MCF 10A (cell line): Measurements from ENCODE around the gene OR7A5. TPM values are rescaled to one million over a fixed set of nuclear protein-coding genes. Genes with fewer than 3 reads are reported as not detected.

Experiments
- Bru-seq: library from RNA; stranded (reverse); fragments of 400-500 nt; gene quantifications from one replicate; lab custom pipeline; 2021; lab: Mats Ljungman, UMichigan
- BruChase-seq, 2 experiments: library from RNA; stranded (reverse); fragments of 400-500 nt; gene quantifications; one replicate each; lab custom pipeline; 2021; lab: Mats Ljungman, UMichigan
- BruUV-seq: library from RNA; stranded (reverse); fragments of 400-500 nt; replicated peaks from 2 replicates; lab custom pipeline; 2021; lab: Mats Ljungman, UMichigan
- CTCF ChIA-PET: fragments of 300-600 bp; sonication (Branson Sonifier 250); formaldehyde crosslinking; extraction: SDS; loops from one replicate; lab custom pipeline; 2021; ENCODE audit warnings: antibody characterized with exemption, inconsistent platforms; lab: Yijun Ruan, JAX
- POLR2A ChIA-PET: fragments of 300-600, 350-650 bp; sonication (Branson Sonifier 250); formaldehyde crosslinking; extraction: SDS; loops from one replicate; lab custom pipeline; 2020; ENCODE audit warnings: antibody characterized with exemption, inconsistent platforms; lab: Yijun Ruan, JAX
- DNase-seq: peaks from one replicate; pipeline ENCODE4 v3.0.0-alpha.2; 2018; ENCODE audit not compliant: unreplicated experiment
- H3K27ac Mint-ChIP-seq: one replicate; pipeline ENCODE4 v1.8.0; 2022; ENCODE audit warnings: mild to moderate bottlenecking, low read depth, mixed read lengths; ENCODE audit not compliant: unreplicated experiment
- H3K27me3 Mint-ChIP-seq: one replicate; pipeline ENCODE4 v1.8.0; 2022; ENCODE audit warnings: mixed read lengths; ENCODE audit not compliant: insufficient read depth, unreplicated experiment
- H3K36me3 Mint-ChIP-seq: one replicate; pipeline ENCODE4 v1.8.0; 2022; ENCODE audit warnings: mild to moderate bottlenecking, moderate library complexity, mixed read lengths; ENCODE audit not compliant: insufficient read depth, unreplicated experiment
- H3K4me1 Mint-ChIP-seq: one replicate; pipeline ENCODE4 v1.8.0; 2022; ENCODE audit warnings: mixed read lengths; ENCODE audit not compliant: insufficient read depth, unreplicated experiment
- H3K4me3 Mint-ChIP-seq: one replicate; pipeline ENCODE4 v1.8.0; 2022; ENCODE audit warnings: mild to moderate bottlenecking, moderate library complexity, mixed read lengths; ENCODE audit not compliant: unreplicated experiment
- H3K9me3 Mint-ChIP-seq: one replicate; pipeline ENCODE4 v1.8.0; 2022; ENCODE audit warnings: mixed read lengths; ENCODE audit not compliant: unreplicated experiment
- CTCF ChIP-seq: fragments of 200-600 bp; IDR thresholded peaks from one replicate; pipeline ENCODE4 v1.8.0; 2022; ENCODE audit warnings: antibody characterized with exemption, mild to moderate bottlenecking; ENCODE audit not compliant: unreplicated experiment
- intact Hi-C: fragments of 100-400 bp; cut with micrococcal nuclease; formaldehyde crosslinking; loops from 2 replicates; pipeline ENCODE4 v1.14.1; 2022
- long read RNA-seq: library from polyadenylated mRNA; stranded (forward); transcript quantifications from one replicate; pipeline ENCODE4 v2.0.0, GENCODE V29; 2022
- total RNA-seq: library from RNA; stranded (reverse); gene quantifications from 2 replicates; pipeline ENCODE4 v1.2.3, GENCODE V29; 2022

OR7A5 gene
- total RNA-seq (not detected in 2 replicates), Bru-seq, nascent RNA (not detected), BruChase-seq, experiment 1, labeled RNA remaining after a 6-hour chase (percentile 15 among the genes with signal in this experiment), BruChase-seq, experiment 2, labeled RNA remaining after a 2-hour chase (percentile 17 among the genes with signal in this experiment)
- long read RNA-seq = 0 reads

- peak; percentile 6 for DNase-seq
- Mint-ChIP-seq H3K27ac (peak within 1 kb of the TSS; percentile 25), H3K36me3 (no peaks in the 10 kb centered on the region), H3K9me3 (no peaks in the 10 kb centered on the region), H3K27me3 (peaks cover 12% of the 10 kb centered on the region), H3K4me3 (peak within 1 kb of the TSS; percentile 3), H3K4me1 (peaks cover 6% of the 10 kb centered on the region)
- ChIA-PET CTCF (interaction anchor here (0.5 kb wide), 1 partner anchor 261 kb away, joined by 3 read pairs; no protein-coding TSS in a partner anchor), POLR2A (no interaction called here)
- TF ChIP-seq CTCF = no peak
- BruUV-seq = no TSS peak
- intact Hi-C loops = no loop called here
Measured at GRCh38 chr19:14835011-14835410, at the start of gene OR7A5, which contains the start of gene OR7C1. TSS of gene OR7A5 (minus strand) at chr19:14835185. CDS start at chr19:14828241, 6,944 bp downstream. TSS of gene OR7C1 (minus strand) at chr19:14835185. CDS start at chr19:14800136, 35,049 bp downstream.

DNA sequence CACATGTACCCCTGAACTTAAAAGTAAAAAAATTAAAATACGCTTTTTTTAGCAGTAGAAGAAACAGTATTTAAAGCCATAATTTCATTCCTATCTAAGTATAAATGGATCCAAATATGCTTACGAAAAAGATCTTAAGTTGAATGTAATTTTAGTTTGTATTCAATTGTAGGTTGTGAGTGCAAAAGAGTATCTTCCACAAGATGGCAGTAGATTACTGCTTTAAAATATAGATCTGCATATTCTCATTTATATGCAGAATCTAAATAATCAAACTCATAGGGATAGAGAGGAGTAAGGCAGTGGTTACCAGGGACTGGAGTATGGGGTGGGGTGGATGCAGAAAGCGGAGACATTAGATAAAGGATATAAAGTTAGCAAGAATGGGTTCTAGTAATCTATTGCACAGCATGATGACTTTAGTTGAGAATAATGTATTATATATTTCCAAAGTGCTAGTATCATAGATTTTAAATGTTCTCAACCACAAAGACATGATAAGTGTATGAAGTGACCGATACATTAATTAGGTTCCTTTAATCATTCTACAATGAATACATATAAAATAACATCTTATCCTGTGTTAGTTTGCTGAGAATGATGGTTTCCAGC lies 36.7 kb upstream of the OR7A5 start:
- H3K4me1 Mint-ChIP-seq = no peaks in the 10 kb centered on the region

GRCh38 chr19:14868497-14868896 lies 33.5 kb upstream of the OR7A5 start:
- H3K36me3 Mint-ChIP-seq = no peaks in the 10 kb centered on the region
- DNase-seq = no peak
- ChIA-PET POLR2A (no interaction called here), CTCF (interaction anchor here (1.0 kb wide), 1 partner anchor 281 kb away, joined by 3 read pairs; no protein-coding TSS in a partner anchor)
- no peak for TF ChIP-seq CTCF
- H3K4me1 Mint-ChIP-seq = no peaks in the 10 kb centered on the region
- no peaks in the 10 kb centered on the region for H3K9me3 Mint-ChIP-seq
- intact Hi-C loops = no loop called here
- no peak overlapping the region for H3K4me3 Mint-ChIP-seq
- H3K27ac Mint-ChIP-seq = no peak overlapping the region
- no TSS peak for BruUV-seq
- peaks cover 47% of the 10 kb centered on the region for H3K27me3 Mint-ChIP-seq

More for the DNA sequence above, 36.7 kb upstream of the OR7A5 start:
- ChIA-PET CTCF (interaction anchor here (0.7 kb wide), 2 partner anchors 8 to 468 kb away, joined by 3 read pairs; no protein-coding TSS in a partner anchor), POLR2A (no interaction called here)
- TF ChIP-seq CTCF = peak; percentile 49
- Mint-ChIP-seq H3K27ac (no peak overlapping the region), H3K9me3 (no peaks in the 10 kb centered on the region), H3K27me3 (peaks cover 40% of the 10 kb centered on the region), H3K36me3 (no peaks in the 10 kb centered on the region), H3K4me3 (no peak overlapping the region)
- intact Hi-C loops = loop anchor here (1.0 to 10.0 kb wide), 4 partner anchors 18 to 299 kb away; partner anchors contain the start of gene NDUFB7
- no TSS peak for BruUV-seq
- DNase-seq = peak; percentile 20

- no peak within 1 kb of the TSS for H3K27ac Mint-ChIP-seq
- no peak for TF ChIP-seq CTCF
- no peaks in the 10 kb centered on the region for H3K9me3 Mint-ChIP-seq
- POLR2A ChIA-PET = no interaction called here
- CTCF ChIA-PET = interaction anchor here (0.6 kb wide), 1 partner anchor 1398 kb away, joined by 3 read pairs; no protein-coding TSS in a partner anchor
- H3K27me3 Mint-ChIP-seq = peaks cover 57% of the 10 kb centered on the region
- no peaks in the 10 kb centered on the region for H3K4me1 Mint-ChIP-seq
- BruUV-seq = no TSS peak
- no peak within 1 kb of the TSS for H3K4me3 Mint-ChIP-seq
- no peaks in the 10 kb centered on the region for H3K36me3 Mint-ChIP-seq
- intact Hi-C loops = no loop called here
- no peak for DNase-seq
Measured at GRCh38 chr19:14848822-14849221, 13.8 kb upstream of the OR7A5 start, which contains the start of gene OR7A10. TSS of gene OR7A10 (minus strand) at chr19:14848922. CDS start at chr19:14841877, 7,045 bp downstream.
